B cell (primary cell): Measurements from ENCODE around the gene RNF112. TPM values are rescaled to one million over a fixed set of nuclear protein-coding genes. Genes with fewer than 3 reads are reported as not detected.
A peak's percentile ranks its signal among the peaks of the same experiment; 100 is the strongest.

Experiments
- ATAC-seq: fragments of 200-7000 bp; cut with Tn5 transposase; one replicate; pipeline ENCODE4 v1.10.0; 2021; ENCODE audit warnings: low read depth, mild to moderate bottlenecking, moderate number of reproducible peaks, moderate library complexity
- CTCF ChIA-PET: fragments of 350-600 bp; sonication (Branson Sonifier 250); formaldehyde crosslinking; loops from one replicate; lab custom pipeline; 2021; ENCODE audit warnings: antibody characterized with exemption, inconsistent platforms; lab: Charles Lee
- POLR2A ChIA-PET: fragments of 350-600 bp; sonication (Branson Sonifier 250); formaldehyde crosslinking; loops from one replicate; lab custom pipeline; 2021; ENCODE audit warnings: antibody characterized with exemption; lab: Charles Lee
- DNase-seq: peaks from one replicate; pipeline ENCODE4 v3.0.0; 2013
- H2AFZ ChIP-seq: 2 replicates; pipeline ENCODE4 v1.6.1; 2012; ENCODE audit warnings: mild to moderate bottlenecking, low read depth, low read length; ENCODE audit not compliant: insufficient read depth, poor library complexity, severe bottlenecking
- H3K27ac ChIP-seq, 2 donors: 1 replicate in 1 of 2; 2 replicates in 1 of 2; pipeline ENCODE4 v1.5.1; 2012 to 2013; ENCODE audit warnings: low read length in 2 of 2, mild to moderate bottlenecking in 2 of 2, moderate library complexity in 1 of 2
- H3K27me3 ChIP-seq, 4 experiments: fragments of 200-600 bp in 1 of 4; sonication (generic) in 1 of 4; replicated peaks in 1 of 4; 1 replicate in 2 of 4; 2 replicates in 2 of 4; pipeline versions ENCODE4 v1.6.1 to v1.7.0; 2013 to 2016; ENCODE audit warnings: low read length in 3 of 4, mild to moderate bottlenecking in 2 of 4, mixed read lengths in 1 of 4, moderate library complexity in 1 of 4; ENCODE audit not compliant: insufficient read depth in 4 of 4, control insufficient read depth in 3 of 4; ENCODE audit errors: control extremely low read depth in 1 of 4
- H3K36me3 ChIP-seq, 2 experiments: replicated peaks in 1 of 2; 1 replicate in 1 of 2; 2 replicates in 1 of 2; pipeline versions ENCODE4 v1.6.1 to v1.7.1; 2013; ENCODE audit warnings: low read length in 1 of 2; ENCODE audit not compliant: insufficient read depth in 2 of 2, control insufficient read depth in 1 of 2; ENCODE audit errors: control extremely low read depth in 1 of 2, extremely low read depth in 1 of 2
- H3K4me1 ChIP-seq, 2 donors: fragments of 200-600 bp in 1 of 2; sonication (generic) in 1 of 2; 1 replicate in 1 of 2; 2 replicates in 1 of 2; pipeline versions ENCODE4 v1.5.1 to v1.6.1; 2013 to 2017; ENCODE audit warnings: low read length in 2 of 2; ENCODE audit not compliant: control insufficient read depth in 2 of 2, insufficient read depth in 2 of 2
- H3K4me2 ChIP-seq: replicated peaks from 2 replicates; pipeline ENCODE3; 2012; ENCODE audit warnings: mild to moderate bottlenecking, low read depth, low read length; ENCODE audit not compliant: poor library complexity, severe bottlenecking
- H3K4me3 ChIP-seq, 5 experiments: fragments of 200-600 bp in 1 of 5; sonication (generic) in 1 of 5; 1 replicate in 3 of 5; 2 replicates in 2 of 5; pipeline versions ENCODE4 v1.5.1 to v1.7.0; 2011 to 2016; ENCODE audit warnings: low read length in 4 of 5, mild to moderate bottlenecking in 4 of 5, low read depth in 2 of 5, control low read depth in 1 of 5, moderate library complexity in 1 of 5; ENCODE audit not compliant: insufficient read depth in 1 of 5; ENCODE audit errors: control extremely low read depth in 1 of 5, extremely low read depth in 1 of 5
- H3K79me2 ChIP-seq: fragments of 200-600 bp; sonication (generic); one replicate; pipeline ENCODE4 v1.6.0; 2016; ENCODE audit warnings: low read length; ENCODE audit not compliant: control insufficient read depth, insufficient read depth
- H3K9ac ChIP-seq: fragments of 200-600 bp; sonication (generic); 2 replicates; pipeline ENCODE4 v1.6.1; 2017; ENCODE audit warnings: mild to moderate bottlenecking, low read length, moderate library complexity
- H3K9me3 ChIP-seq, 3 donors: one replicate each; pipeline versions ENCODE4 v1.6.1 to v1.7.1; 2013; ENCODE audit warnings: low read length in 2 of 3; ENCODE audit not compliant: control insufficient read depth in 2 of 3, insufficient read depth in 1 of 3; ENCODE audit errors: control extremely low read depth in 1 of 3
- H4K20me1 ChIP-seq: 2 replicates; pipeline ENCODE4 v1.6.0; 2012; ENCODE audit warnings: mild to moderate bottlenecking, low read length; ENCODE audit not compliant: insufficient read depth, control insufficient read depth, poor library complexity, severe bottlenecking
- H3K27ac Mint-ChIP-seq: one replicate; pipeline ENCODE4 v1.8.0; 2021; ENCODE audit warnings: mixed read lengths
- H3K27me3 Mint-ChIP-seq: one replicate; pipeline ENCODE4 v1.8.0; 2021; ENCODE audit warnings: mixed read lengths
- H3K4me1 Mint-ChIP-seq: one replicate; pipeline ENCODE4 v1.8.0; 2021; ENCODE audit warnings: mixed read lengths
- H3K4me3 Mint-ChIP-seq: one replicate; pipeline ENCODE4 v1.8.0; 2021; ENCODE audit warnings: mixed read lengths
- H3K9me3 Mint-ChIP-seq: one replicate; pipeline ENCODE4 v1.8.0; 2022; ENCODE audit warnings: mixed read lengths; ENCODE audit not compliant: insufficient read depth
- EZH2 ChIP-seq: IDR thresholded peaks from 2 replicates; pipeline ENCODE4 v1.6.1; 2012; ENCODE audit warnings: borderline replicate concordance, low read depth, mild to moderate bottlenecking, moderate library complexity, low read length; ENCODE audit not compliant: insufficient read depth, poor library complexity, severe bottlenecking
- WGBS: methylation state at CpG from one replicate; pipeline ENCODE4 v1.1.5; 2013; ENCODE audit warnings: missing lambda C conversion rate; ENCODE audit not compliant: insufficient coverage; 5-methylcytosine and 5-hydroxymethylcytosine counted together
- intact Hi-C: fragments of 100-400 bp; cut with micrococcal nuclease; formaldehyde crosslinking; loops from one replicate; pipeline ENCODE4 v1.10.0; 2022
- polyA plus RNA-seq: library from polyadenylated mRNA; depleted of rRNA; stranded (reverse); fragments of >200 nt; gene quantifications from 2 replicates; pipeline ENCODE4 v1.2.3, GENCODE V29; 2012
- total RNA-seq, 2 donors: library from RNA; stranded (reverse); fragments of 120-200 nt in 1 of 2; gene quantifications; 1 replicate in 1 of 2; 2 replicates in 1 of 2; pipeline versions ENCODE4 v1.2.3 to v1.2.4, GENCODE V29; 2013 to 2022
- TF ChIP-seq, protein P1 (sequence below): fragments of 200-600 bp; IDR thresholded peaks from one replicate; pipeline ENCODE4 v1.8.0; 2022; ENCODE audit warnings: antibody characterized with exemption, mild to moderate bottlenecking

RNF112 gene
- total and polyA plus RNA-seq, 2 donors (not counting 1 experiment from before 2014, with no cell fraction given): 0.30 to 0.62 TPM

DNA sequence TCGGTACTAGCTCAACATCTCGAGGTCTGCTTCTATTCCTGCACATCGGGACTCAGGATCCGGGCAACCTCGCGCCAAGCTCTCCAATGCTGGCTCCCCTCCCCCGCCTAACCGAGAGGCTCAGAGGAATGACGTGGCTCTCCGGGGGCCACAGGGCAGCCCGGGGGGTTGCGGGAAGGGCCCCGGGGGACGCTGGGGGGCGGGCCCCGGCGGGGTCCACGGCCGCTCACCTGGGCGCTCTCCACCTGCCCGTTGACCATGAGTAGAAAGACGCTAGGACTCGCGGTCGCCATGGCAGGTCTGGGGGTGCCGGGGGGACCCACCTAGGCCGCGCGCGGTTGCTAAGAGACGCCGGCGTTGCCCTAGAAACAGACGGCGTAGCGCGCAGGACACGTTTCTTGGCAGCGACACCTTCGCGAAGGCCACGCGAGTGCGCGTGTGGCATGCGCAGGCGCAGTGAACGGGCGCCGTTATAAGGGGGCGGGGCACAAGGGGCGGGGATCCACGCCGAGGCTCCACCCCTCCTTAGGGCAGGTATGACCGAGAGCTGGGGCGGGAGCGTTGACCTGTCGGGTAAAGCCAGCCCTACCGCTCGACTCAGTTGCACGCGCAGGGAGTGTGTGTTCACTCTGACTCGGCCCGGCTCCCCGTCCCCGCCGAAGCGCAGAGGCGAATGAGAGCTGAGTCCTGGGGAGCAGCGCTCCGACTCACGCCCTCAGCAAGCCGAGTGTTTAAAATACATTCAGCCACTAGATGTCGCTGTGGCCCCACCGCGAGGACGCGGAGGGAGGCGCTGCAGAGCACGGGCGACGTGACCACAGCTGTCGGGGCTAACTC, 48.5 kb upstream of the RNF112 start, which contains the start of gene B9D1:
Gene B9D1, minus strand, starts transcription at position 447 of the 837 bp plus-strand sequence. Its CDS starts 154 bp downstream, at position 293.
- peak within 1 kb of the TSS; percentile 35 to 84 (median 69) for H3K4me3 ChIP-seq
- H3K27ac Mint-ChIP-seq: peak within 1 kb of the TSS; percentile 93
- no peaks in the 10 kb centered on the region for H3K36me3 ChIP-seq
- TF ChIP-seq, protein P1, sequence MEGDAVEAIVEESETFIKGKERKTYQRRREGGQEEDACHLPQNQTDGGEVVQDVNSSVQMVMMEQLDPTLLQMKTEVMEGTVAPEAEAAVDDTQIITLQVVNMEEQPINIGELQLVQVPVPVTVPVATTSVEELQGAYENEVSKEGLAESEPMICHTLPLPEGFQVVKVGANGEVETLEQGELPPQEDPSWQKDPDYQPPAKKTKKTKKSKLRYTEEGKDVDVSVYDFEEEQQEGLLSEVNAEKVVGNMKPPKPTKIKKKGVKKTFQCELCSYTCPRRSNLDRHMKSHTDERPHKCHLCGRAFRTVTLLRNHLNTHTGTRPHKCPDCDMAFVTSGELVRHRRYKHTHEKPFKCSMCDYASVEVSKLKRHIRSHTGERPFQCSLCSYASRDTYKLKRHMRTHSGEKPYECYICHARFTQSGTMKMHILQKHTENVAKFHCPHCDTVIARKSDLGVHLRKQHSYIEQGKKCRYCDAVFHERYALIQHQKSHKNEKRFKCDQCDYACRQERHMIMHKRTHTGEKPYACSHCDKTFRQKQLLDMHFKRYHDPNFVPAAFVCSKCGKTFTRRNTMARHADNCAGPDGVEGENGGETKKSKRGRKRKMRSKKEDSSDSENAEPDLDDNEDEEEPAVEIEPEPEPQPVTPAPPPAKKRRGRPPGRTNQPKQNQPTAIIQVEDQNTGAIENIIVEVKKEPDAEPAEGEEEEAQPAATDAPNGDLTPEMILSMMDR: peak; percentile 98
- TF ChIP-seq EZH2: no peak
- peaks cover 13% of the 10 kb centered on the region for H3K27me3 Mint-ChIP-seq
- peak within 1 kb of the TSS; percentile 98 for H3K4me3 Mint-ChIP-seq
- ChIA-PET CTCF (interaction anchor here (0.6 to 6.5 kb wide), 43 partner anchors 8 to 758 kb away, joined by 3 to 133 read pairs (median 4); partner anchors contain the start of genes AKAP10, ALDH3A2, MAPK7 and SLC47A1), POLR2A (interaction anchor here (0.5 to 2.2 kb wide), 4 partner anchors 15 to 1349 kb away, joined by 3 to 30 read pairs (median 4); partner anchors contain the start of gene MAPK7)
- peak within 1 kb of the TSS; percentile 96 for H2AFZ ChIP-seq
- peaks cover 0 to 8% (median 0%) of the 10 kb centered on the region in 4 experiments for H3K27me3 ChIP-seq
- no peaks in the 10 kb centered on the region for H3K9me3 ChIP-seq
- DNase-seq: peak; percentile 98
- H3K79me2 ChIP-seq: no peaks in the 10 kb centered on the region
- peak within 1 kb of the TSS; percentile 100 for H3K4me2 ChIP-seq
- H3K9me3 Mint-ChIP-seq: no peaks in the 10 kb centered on the region
- no peaks in the 10 kb centered on the region for H4K20me1 ChIP-seq
- peak; percentile 93 for ATAC-seq
- peak within 1 kb of the TSS; percentile 20 to 82 for H3K27ac ChIP-seq
- WGBS: under 1% methylated on average over 83 of the region's 83 CpGs
- intact Hi-C loops: loop anchor here (1.0 to 2.0 kb wide), 8 partner anchors 16 to 404 kb away; partner anchors contain the start of genes ALDH3A2 and MAPK7
- peak within 1 kb of the TSS; percentile 89 for H3K9ac ChIP-seq
- H3K4me1 ChIP-seq: peaks cover 7 to 17% of the 10 kb centered on the region in 2 donors
- peaks cover 19% of the 10 kb centered on the region for H3K4me1 Mint-ChIP-seq
